H9 (cell line): ENCODE results near the gene GTPBP4. TPM values are rescaled to one million over a fixed set of nuclear protein-coding genes. Genes with fewer than 3 reads are reported as not detected.

Experiments used
- DNase-seq: peaks from one replicate; pipeline ENCODE4 v3.0.0-alpha.2; 2017
- H2AFZ ChIP-seq: one replicate; pipeline ENCODE4 v1.6.1; 2013; ENCODE audit warnings: mild to moderate bottlenecking, low read length, control low read depth, moderate library complexity
- H2AK5ac ChIP-seq: 2 replicates; pipeline ENCODE4 v1.6.1; 2013; ENCODE audit warnings: low read length, control low read depth, mixed read lengths; ENCODE audit not compliant: insufficient read length
- H2BK120ac ChIP-seq: one replicate; pipeline ENCODE4 v1.6.1; 2013; ENCODE audit warnings: low read depth, mild to moderate bottlenecking, low read length, control low read depth, inconsistent platforms; ENCODE audit not compliant: poor library complexity, severe bottlenecking
- H2BK12ac ChIP-seq: 2 replicates; pipeline ENCODE4 v1.6.1; 2013; ENCODE audit warnings: low read length, control low read depth, mixed read lengths, low read depth; ENCODE audit not compliant: insufficient read length
- H2BK15ac ChIP-seq: 2 replicates; pipeline ENCODE4 v1.6.1; 2013; ENCODE audit warnings: low read depth, low read length, control low read depth
- H2BK20ac ChIP-seq: one replicate; pipeline ENCODE4 v1.6.1; 2013; ENCODE audit warnings: low read depth, mild to moderate bottlenecking, low read length, control low read depth, inconsistent platforms; ENCODE audit not compliant: poor library complexity, severe bottlenecking
- H2BK5ac ChIP-seq: 2 replicates; pipeline ENCODE4 v1.6.1; 2013; ENCODE audit warnings: low read length, control low read depth, mixed read lengths; ENCODE audit not compliant: insufficient read length
- H3K14ac ChIP-seq: 2 replicates; pipeline ENCODE4 v1.6.1; 2013; ENCODE audit warnings: low read length, control low read depth; ENCODE audit not compliant: insufficient read depth
- H3K18ac ChIP-seq: 2 replicates; pipeline ENCODE4 v1.6.1; 2013; ENCODE audit warnings: low read depth, mild to moderate bottlenecking, mixed read lengths, low read length, control low read depth; ENCODE audit not compliant: insufficient read length
- H3K23ac ChIP-seq: 2 replicates; pipeline ENCODE4 v1.6.1; 2013; ENCODE audit warnings: low read length, control low read depth, mixed read lengths, low read depth; ENCODE audit not compliant: insufficient read length
- H3K23me2 ChIP-seq: 2 replicates; pipeline ENCODE4 v1.6.1; 2013; ENCODE audit warnings: low read depth, mild to moderate bottlenecking, mixed read lengths, low read length, control low read depth; ENCODE audit not compliant: insufficient read length, poor library complexity, severe bottlenecking
- H3K27ac ChIP-seq: 2 replicates; pipeline ENCODE4 v1.5.1; 2013; ENCODE audit warnings: low read length, control low read depth, mixed read lengths, low read depth; ENCODE audit not compliant: insufficient read length
- H3K27me3 ChIP-seq: 2 replicates; pipeline ENCODE4 v1.6.1; 2013; ENCODE audit warnings: low read length, control low read depth, inconsistent platforms; ENCODE audit not compliant: insufficient read depth
- H3K4ac ChIP-seq: 2 replicates; pipeline ENCODE4 v1.6.1; 2013; ENCODE audit warnings: low read depth, mild to moderate bottlenecking, control low read depth, inconsistent platforms, low read length, moderate library complexity
- H3K4me1 ChIP-seq: 2 replicates; pipeline ENCODE4 v1.6.1; 2013; ENCODE audit warnings: low read length, control low read depth, inconsistent platforms; ENCODE audit not compliant: insufficient read depth
- H3K4me2 ChIP-seq: 2 replicates; pipeline ENCODE4 v1.6.1; 2013; ENCODE audit warnings: low read length, control low read depth, mixed read lengths; ENCODE audit not compliant: insufficient read length, insufficient read depth
- H3K56ac ChIP-seq: 2 replicates; pipeline ENCODE4 v1.6.1; 2013; ENCODE audit warnings: low read depth, mild to moderate bottlenecking, mixed read lengths, low read length, control low read depth; ENCODE audit not compliant: insufficient read length
- H3K79me1 ChIP-seq: 2 replicates; pipeline ENCODE4 v1.6.1; 2013; ENCODE audit warnings: low read depth, mild to moderate bottlenecking, moderate library complexity, low read length, control low read depth, inconsistent platforms; ENCODE audit not compliant: insufficient read depth, poor library complexity, severe bottlenecking
- H3K79me2 ChIP-seq: 2 replicates; pipeline ENCODE4 v1.6.1; 2013; ENCODE audit warnings: low read length, control low read depth, inconsistent platforms; ENCODE audit not compliant: insufficient read depth
- H3K9ac ChIP-seq: 2 replicates; pipeline ENCODE4 v1.6.1; 2013; ENCODE audit warnings: low read length, control low read depth, mixed read lengths; ENCODE audit not compliant: insufficient read length; ENCODE audit errors: extremely low read depth
- H3K9me3 ChIP-seq: one replicate; pipeline ENCODE4 v1.6.1; 2013; ENCODE audit warnings: low read depth, low read length, inconsistent platforms; ENCODE audit not compliant: control insufficient read depth
- H3T11ph ChIP-seq: one replicate; pipeline ENCODE4 v1.6.1; 2013; ENCODE audit warnings: mild to moderate bottlenecking, low read length, control low read depth, inconsistent platforms
- H4K20me1 ChIP-seq: one replicate; pipeline ENCODE4 v1.6.1; 2013; ENCODE audit not compliant: control insufficient read depth, insufficient read length, insufficient read depth
- H4K5ac ChIP-seq: 2 replicates; pipeline ENCODE4 v1.6.1; 2013; ENCODE audit warnings: low read depth, mild to moderate bottlenecking, mixed read lengths, low read length, control low read depth; ENCODE audit not compliant: insufficient read length
- H4K8ac ChIP-seq: replicated peaks from 2 replicates; pipeline ENCODE4 v1.6.1; 2013; ENCODE audit warnings: low read length, control low read depth, mixed read lengths, low read depth; ENCODE audit not compliant: insufficient read length
- H4K91ac ChIP-seq: 2 replicates; pipeline ENCODE4 v1.6.1; 2013; ENCODE audit warnings: low read depth, mild to moderate bottlenecking, moderate library complexity, mixed read lengths, low read length, control low read depth; ENCODE audit not compliant: insufficient read length
- H3K27ac Mint-ChIP-seq, 3 experiments: 2 replicates in 2 of 3; 3 replicates in 1 of 3; pipeline ENCODE4 v1.8.0; 2020 to 2021; ENCODE audit warnings: mixed read lengths in 3 of 3, mild to moderate bottlenecking in 1 of 3, moderate library complexity in 1 of 3
- H3K27me3 Mint-ChIP-seq: 2 replicates; pipeline ENCODE4 v1.8.0; 2021; ENCODE audit warnings: low read depth, mild to moderate bottlenecking, moderate library complexity, mixed read lengths
- H3K36me3 Mint-ChIP-seq, 3 experiments: 2 replicates in 2 of 3; 3 replicates in 1 of 3; pipeline ENCODE4 v1.8.0; 2020 to 2021; ENCODE audit warnings: low read depth in 3 of 3, mixed read lengths in 3 of 3; ENCODE audit not compliant: insufficient read depth in 1 of 3
- H3K4me1 Mint-ChIP-seq, 2 experiments: 2 replicates each; pipeline ENCODE4 v1.8.0; 2020; ENCODE audit warnings: mixed read lengths in 2 of 2
- H3K4me3 Mint-ChIP-seq, 2 experiments: 2 replicates in 1 of 2; 3 replicates in 1 of 2; pipeline ENCODE4 v1.8.0; 2020 to 2021; ENCODE audit warnings: mild to moderate bottlenecking in 2 of 2, mixed read lengths in 2 of 2, moderate library complexity in 1 of 2
- H3K9me3 Mint-ChIP-seq, 2 experiments: 2 replicates in 1 of 2; 3 replicates in 1 of 2; pipeline ENCODE4 v1.8.0; 2020; ENCODE audit warnings: mild to moderate bottlenecking in 2 of 2, mixed read lengths in 2 of 2, moderate library complexity in 1 of 2
- CTCF ChIP-seq: fragments of 200-600 bp; sonication (generic); conservative IDR thresholded peaks from 3 replicates; pipeline ENCODE4 v1.8.0; 2021; ENCODE audit warnings: antibody characterized with exemption, mild to moderate bottlenecking
- WGBS: extraction: QIAGEN DNeasy Blood & Tissue Kit; methylation state at CpG from one replicate; pipeline ENCODE4 v1.1.7; 2013; ENCODE audit warnings: missing lambda C conversion rate, low lambda C conversion rate, mixed read lengths; ENCODE audit not compliant: insufficient read length; ENCODE audit errors: extremely low coverage; 5-methylcytosine and 5-hydroxymethylcytosine counted together
- total RNA-seq: library from RNA; stranded (reverse); gene quantifications from 2 replicates; pipeline ENCODE4 v1.2.1, GENCODE V29; 2021

GTPBP4 gene
- total RNA-seq, 1 experiment from 2014 or later = 134 TPM

- Histone ChIP-seq H2BK15ac (no peak overlapping the region), H2BK12ac (no peak overlapping the region), H3K23ac (no peak overlapping the region), H2BK20ac (no peak overlapping the region), H3K27ac (no peak overlapping the region), H2AFZ (no peak overlapping the region), H3K23me2 (peaks cover 10% of the 10 kb centered on the region), H3K4me1 (no peaks in the 10 kb centered on the region; the same call in 1 of the 2 replicates), H3K79me2 (peaks cover 30% of the 10 kb centered on the region; the same call in 1 of the 2 replicates), H4K8ac (no peak overlapping the region), H3K27me3 (no peaks in the 10 kb centered on the region), H2BK120ac (no peak overlapping the region), H3K9ac (peak overlapping the region; percentile 89), H3K9me3 (no peaks in the 10 kb centered on the region), H3T11ph (no peak overlapping the region), H3K79me1 (peaks cover 14% of the 10 kb centered on the region), H3K4me2 (peak overlapping the region; percentile 77), H4K20me1 (peaks cover 2% of the 10 kb centered on the region), H3K18ac (peak overlapping the region; percentile 63), H4K91ac (no peak overlapping the region), H3K14ac (peak overlapping the region; percentile 56), H3K56ac (no peak overlapping the region), H2AK5ac (no peak overlapping the region), H3K4ac (no peak overlapping the region; the same call in 1 of the 2 replicates), H4K5ac (no peak overlapping the region), H2BK5ac (no peak overlapping the region)
- H3K27ac Mint-ChIP-seq = peak overlapping the region; percentile 81 to 98 (median 97)
- TF ChIP-seq CTCF = no peak
- peaks cover 33 to 44% (median 38%) of the 10 kb centered on the region in 3 experiments for H3K36me3 Mint-ChIP-seq
- peaks cover 12 to 20% of the 10 kb centered on the region in 2 experiments for H3K4me1 Mint-ChIP-seq
- WGBS = no CpG with 5 or more reads among the region's 42 CpGs
- no peaks in the 10 kb centered on the region for H3K9me3 Mint-ChIP-seq
- peak overlapping the region; percentile 95 to 98 for H3K4me3 Mint-ChIP-seq
- DNase-seq = peak; percentile 14
- H3K27me3 Mint-ChIP-seq = no peaks in the 10 kb centered on the region
Measured at GRCh38 chr10:988667-989545, 672 bp downstream of the GTPBP4 start.
